ENCODE data around the gene CSTPP1. TPM values are rescaled to one million over a fixed set of nuclear protein-coding genes. Genes with fewer than 3 reads are reported as not detected.
"Not testable (repeated sequence)": the region's sequence is repeated elsewhere in the genome, so short reads cannot be mapped to it uniquely, and the experiment has no call there.

The CSTPP1 gene
- total RNA-seq, 1 experiment from 2014 or later = 11.3 TPM

- Histone ChIP-seq H3K27ac (no peak overlapping the region), H3K4me1 (replicated peaks) (peaks cover 43% of the 10 kb centered on the region), H3K4me3 (peak overlapping the region; percentile 48), H3K27me3 (replicated peaks) (peaks cover 32% of the 10 kb centered on the region), H3K9me3 (replicated peaks) (0 out of 2 replicates have a peak, but pooled peaks cover 5% of the 10 kb centered on the region), H3K36me3 (no peaks in the 10 kb centered on the region)
- no peak for DNase-seq (ENCODE audit: low read depth in 1 of 2, low spot score in 2 of 2)
These were observed 19.3 kb upstream of the CSTPP1 start for GRCh38 chr11:46917109-46917761.

- no peaks in the 10 kb centered on the region for H3K36me3 ChIP-seq
- H3K9me3 ChIP-seq (replicated peaks) = 0 out of 2 replicates have a peak, but pooled peaks cover 5% of the 10 kb centered on the region
- H3K27ac ChIP-seq = no peak overlapping the region
- peaks cover 32% of the 10 kb centered on the region for H3K27me3 ChIP-seq (replicated peaks)
- H3K4me1 ChIP-seq (replicated peaks) = peaks cover 43% of the 10 kb centered on the region
- H3K4me3 ChIP-seq = peak overlapping the region; percentile 48
- DNase-seq (ENCODE audit: low read depth in 1 of 2, low spot score in 2 of 2) = no peak
These were observed 18.8 kb upstream of the CSTPP1 start for GRCh38 chr11:46917762-46918082.

GRCh38 chr11:46918083-46918787 lies 18.3 kb upstream of the CSTPP1 start, which contains the start of gene LRP4:
Gene LRP4 (minus strand): TSS chr11:46918550. CDS start chr11:46918379, 171 bp downstream.
- H3K27ac ChIP-seq = no peak within 1 kb of the TSS
- DNase-seq (ENCODE audit: low read depth in 1 of 2, low spot score in 2 of 2) = peak in 1 of 2 experiments; percentile 23
- peaks cover 32% of the 10 kb centered on the region for H3K27me3 ChIP-seq (replicated peaks)
- H3K36me3 ChIP-seq = no peaks in the 10 kb centered on the region
- peaks cover 43% of the 10 kb centered on the region for H3K4me1 ChIP-seq (replicated peaks)
- H3K4me3 ChIP-seq = peak within 1 kb of the TSS; percentile 48
- H3K9me3 ChIP-seq (replicated peaks) = 0 out of 2 replicates have a peak, but pooled peaks cover 5% of the 10 kb centered on the region

DNA sequence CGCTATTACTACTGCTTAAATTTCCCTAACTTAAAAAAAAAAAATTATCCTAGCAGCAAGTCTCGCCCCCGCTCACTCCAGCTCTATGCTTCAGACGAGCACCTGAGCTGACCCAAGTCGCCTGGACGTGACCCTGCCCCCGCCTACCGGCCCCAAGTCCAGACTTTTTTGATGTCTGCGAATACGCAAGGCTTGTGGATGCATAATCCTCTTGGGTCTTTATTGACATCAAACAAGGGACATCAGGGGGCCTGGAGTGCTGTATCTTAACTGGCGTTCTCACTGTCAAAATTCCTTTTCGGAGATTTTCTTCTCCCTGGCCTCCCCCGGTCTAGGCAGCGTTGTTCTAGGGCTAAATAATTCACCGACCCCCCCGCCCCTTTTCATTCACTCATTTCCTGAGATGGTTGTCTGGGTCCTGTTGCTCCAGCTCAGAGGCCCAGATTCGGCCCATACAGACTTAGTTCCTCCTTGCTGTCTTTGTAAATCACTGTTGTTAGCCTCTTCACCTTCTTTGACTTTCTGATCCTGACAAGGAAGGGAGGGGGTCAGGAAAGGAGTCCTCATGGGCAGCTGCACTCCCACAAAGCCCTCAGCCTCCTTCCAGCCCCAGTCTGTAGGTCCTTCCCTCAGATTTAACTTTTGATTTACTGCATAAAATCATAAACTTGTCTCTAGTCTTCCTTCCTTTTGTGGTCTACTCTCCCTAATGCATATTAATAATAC lies 17.6 kb upstream of the CSTPP1 start:
- Histone ChIP-seq H3K27me3 (replicated peaks) (peaks cover 28% of the 10 kb centered on the region), H3K4me1 (replicated peaks) (peaks cover 43% of the 10 kb centered on the region), H3K9me3 (replicated peaks) (0 out of 2 replicates have a peak, but pooled peaks cover 5% of the 10 kb centered on the region), H3K27ac (no peak overlapping the region), H3K4me3 (peak overlapping the region; percentile 48; the same call in 1 of the 2 replicates), H3K36me3 (no peaks in the 10 kb centered on the region)
- no peak for DNase-seq (ENCODE audit: low read depth in 1 of 2, low spot score in 2 of 2)

DNA sequence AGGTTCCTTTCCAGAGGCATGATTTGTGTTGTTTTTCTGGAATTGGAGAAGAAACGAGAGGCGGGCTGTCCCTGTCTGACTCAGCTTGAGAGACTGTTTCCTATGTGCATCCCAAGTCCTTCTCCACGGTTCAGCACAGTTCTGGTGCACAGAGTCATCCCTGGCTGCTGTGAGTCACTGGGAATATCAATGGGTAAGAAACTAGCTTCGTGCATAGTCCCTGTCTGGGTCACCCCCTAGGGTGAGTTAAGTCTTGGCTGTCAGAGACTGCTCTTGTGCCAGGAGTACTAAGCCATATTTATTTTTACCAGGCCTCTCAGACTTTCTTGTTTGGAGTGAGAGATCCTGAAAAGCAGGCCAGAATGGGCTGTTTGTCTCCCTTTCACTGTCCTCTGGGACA lies 15.8 kb upstream of the CSTPP1 start:
- Histone ChIP-seq H3K27me3 (replicated peaks) (peaks cover 25% of the 10 kb centered on the region), H3K4me1 (replicated peaks) (peaks cover 43% of the 10 kb centered on the region), H3K9me3 (replicated peaks) (0 out of 2 replicates have a peak, but pooled peaks cover 5% of the 10 kb centered on the region), H3K27ac (no peak overlapping the region), H3K36me3 (no peaks in the 10 kb centered on the region), H3K4me3 (no peak overlapping the region)
- DNase-seq (ENCODE audit: low read depth in 1 of 2, low spot score in 2 of 2) = peak; percentile 71 to 86

- H3K4me1 ChIP-seq (replicated peaks); H3K27ac ChIP-seq; H3K36me3 ChIP-seq; H3K4me3 ChIP-seq; DNase-seq (ENCODE audit: low read depth in 1 of 2, low spot score in 2 of 2); H3K27me3 ChIP-seq (replicated peaks); H3K9me3 ChIP-seq (replicated peaks): not testable (repeated sequence)
These were observed 8.6 kb upstream of the CSTPP1 start for GRCh38 chr11:46927928-46928327.

DNA sequence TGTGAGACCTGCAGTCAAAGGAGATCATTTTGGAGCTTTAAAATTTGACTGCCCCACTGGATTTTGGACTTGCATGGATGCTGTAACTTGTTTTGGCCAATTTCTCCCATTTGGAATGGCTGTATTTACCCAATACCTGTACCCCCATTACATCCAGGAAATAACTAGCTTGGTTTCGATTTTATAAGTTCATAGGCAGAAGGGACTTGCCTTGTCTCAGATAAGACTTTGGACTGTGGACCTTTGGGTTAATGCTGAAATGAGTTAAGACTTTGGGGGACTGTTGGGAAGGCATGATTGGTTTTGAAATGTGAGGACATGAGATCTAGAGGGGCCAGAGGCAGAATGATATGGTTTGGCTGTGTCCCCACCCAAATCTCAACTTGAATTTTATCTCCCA lies 7.9 kb upstream of the CSTPP1 start:
- not testable (repeated sequence) for H3K4me1 ChIP-seq (replicated peaks); H3K27me3 ChIP-seq (replicated peaks); DNase-seq (ENCODE audit: low read depth in 1 of 2, low spot score in 2 of 2); H3K36me3 ChIP-seq; H3K4me3 ChIP-seq; H3K27ac ChIP-seq; H3K9me3 ChIP-seq (replicated peaks)

- H3K36me3 ChIP-seq = no peaks in the 10 kb centered on the region
- DNase-seq (ENCODE audit: low read depth in 1 of 2, low spot score in 2 of 2) = no peak
- no peak overlapping the region for H3K27ac ChIP-seq
These were observed 6.5 kb upstream of the CSTPP1 start for GRCh38 chr11:46930089-46930488.

DNA sequence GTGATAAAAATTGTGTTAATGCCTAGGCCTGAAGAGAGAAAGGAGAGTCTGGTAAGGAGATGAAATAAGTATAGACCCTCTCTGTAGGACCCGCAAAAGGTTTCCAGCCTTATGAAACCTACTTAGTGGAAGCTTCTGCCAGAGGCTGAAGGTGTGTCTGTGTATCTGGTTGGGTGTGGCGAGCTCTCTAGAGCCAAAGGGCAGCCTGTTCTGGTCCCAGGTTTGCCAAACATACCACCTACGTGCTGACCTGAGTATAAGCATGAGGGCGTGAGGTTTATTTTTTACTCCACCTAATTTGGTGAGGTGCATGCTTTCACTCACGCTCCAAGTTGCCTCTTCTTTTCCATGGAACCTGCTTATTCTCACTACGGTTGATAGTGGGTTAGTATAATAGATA lies 5.6 kb downstream of the CSTPP1 start:
- no peaks in the 10 kb centered on the region for H3K27me3 ChIP-seq (replicated peaks)
- H3K36me3 ChIP-seq = no peaks in the 10 kb centered on the region
- H3K4me1 ChIP-seq (replicated peaks) = peaks cover 2% of the 10 kb centered on the region
- no peak overlapping the region for H3K4me3 ChIP-seq
- no peak overlapping the region for H3K27ac ChIP-seq
- H3K9me3 ChIP-seq (replicated peaks) = no peaks in the 10 kb centered on the region
- no peak for DNase-seq (ENCODE audit: low read depth in 1 of 2, low spot score in 2 of 2)

More at GRCh38 chr11:46930089-46930488, 6.5 kb upstream of the CSTPP1 start:
- Histone ChIP-seq H3K4me3 (no peak overlapping the region), H3K27me3 (replicated peaks) (0 out of 2 replicates have a peak, but pooled peaks cover 2% of the 10 kb centered on the region), H3K4me1 (replicated peaks) (no peaks in the 10 kb centered on the region), H3K9me3 (replicated peaks) (no peaks in the 10 kb centered on the region)

DNA sequence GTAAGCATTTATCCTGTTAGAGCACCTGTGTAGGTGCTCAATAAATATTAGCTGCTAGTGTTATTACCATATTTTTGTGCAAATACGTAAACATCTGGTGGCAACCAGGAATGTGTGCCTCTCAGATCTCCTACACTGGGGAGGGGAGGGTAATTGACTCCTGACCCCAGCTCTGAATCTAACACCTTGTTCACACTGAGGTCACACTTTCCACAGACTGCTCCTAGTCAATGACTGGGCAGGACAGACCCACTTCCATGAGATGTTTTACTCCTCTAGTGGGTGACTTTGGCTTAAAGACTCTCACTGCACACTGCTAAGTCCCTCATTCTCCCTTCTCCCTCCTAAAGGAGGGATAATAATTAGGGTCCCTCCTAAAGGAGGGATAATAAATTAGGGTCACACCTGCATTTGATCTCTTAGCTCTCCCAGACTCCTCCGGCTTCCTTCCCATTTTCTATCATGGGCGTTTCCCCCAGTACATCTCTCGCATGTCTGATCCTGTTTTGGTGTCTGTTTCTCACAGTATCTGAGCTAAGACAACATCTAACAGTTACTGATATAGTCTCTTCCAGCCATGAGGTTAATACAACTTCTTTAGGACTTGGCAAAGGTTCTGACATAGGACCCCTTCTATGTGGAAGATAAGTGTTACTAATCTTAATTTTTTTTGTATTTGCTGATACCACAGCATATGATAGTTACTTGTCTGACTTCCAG lies 8.0 kb downstream of the CSTPP1 start:
- Histone ChIP-seq H3K27ac (no peak overlapping the region), H3K4me1 (replicated peaks) (peaks cover 22% of the 10 kb centered on the region), H3K27me3 (replicated peaks) (no peaks in the 10 kb centered on the region), H3K36me3 (no peaks in the 10 kb centered on the region), H3K4me3 (no peak overlapping the region), H3K9me3 (replicated peaks) (no peaks in the 10 kb centered on the region)
- no peak for DNase-seq (ENCODE audit: low read depth in 1 of 2, low spot score in 2 of 2)

GRCh38 chr11:46947399-46948077 lies 11.0 kb downstream of the CSTPP1 start:
- H3K27me3 ChIP-seq (replicated peaks) = no peaks in the 10 kb centered on the region
- no peak for DNase-seq (ENCODE audit: low read depth in 1 of 2, low spot score in 2 of 2)
- no peaks in the 10 kb centered on the region for H3K9me3 ChIP-seq (replicated peaks)
- no peak overlapping the region for H3K4me3 ChIP-seq
- H3K36me3 ChIP-seq = no peaks in the 10 kb centered on the region
- peaks cover 28% of the 10 kb centered on the region for H3K4me1 ChIP-seq (replicated peaks)
- H3K27ac ChIP-seq = no peak overlapping the region

DNA sequence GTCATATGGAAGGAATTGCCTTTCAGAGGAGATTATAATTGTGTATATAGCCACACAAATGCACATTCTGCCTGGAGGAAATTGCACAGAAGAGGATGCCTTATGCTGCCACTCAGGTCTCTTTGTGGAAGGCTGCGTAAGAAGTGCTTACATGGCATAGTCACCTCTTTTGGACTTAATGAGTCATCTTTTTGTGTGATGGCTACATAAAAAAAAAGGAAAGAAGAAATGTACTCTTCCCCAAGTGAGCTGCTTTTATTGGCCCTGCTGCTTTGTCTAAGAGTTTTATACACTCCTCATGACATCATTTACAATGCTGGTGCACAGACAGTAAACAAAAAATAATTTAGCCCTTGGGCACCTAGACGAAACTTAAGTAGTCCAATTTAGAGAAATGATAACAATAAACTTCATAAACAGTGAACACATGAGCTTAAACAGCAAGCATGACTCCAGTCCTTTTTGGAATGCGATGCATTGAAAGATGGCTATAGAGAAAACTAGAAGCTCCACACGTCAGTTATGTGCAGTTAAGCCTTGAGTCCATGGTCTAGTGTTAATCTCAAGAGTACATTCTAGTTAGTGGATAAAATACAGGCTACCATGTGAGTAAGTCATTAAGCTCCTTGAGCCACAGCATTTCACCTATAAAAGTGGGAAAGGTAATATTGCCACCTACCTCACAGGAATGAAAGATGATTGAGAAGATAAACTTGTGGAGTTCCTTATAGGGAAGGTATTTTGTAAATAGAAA lies 12.0 kb downstream of the CSTPP1 start:
- H3K27ac ChIP-seq = 0 out of 2 replicates have a peak overlapping the region, but pooled peaks have one; percentile 13

More for the DNA sequence above, 12.0 kb downstream of the CSTPP1 start:
- Histone ChIP-seq H3K9me3 (replicated peaks) (no peaks in the 10 kb centered on the region), H3K36me3 (no peaks in the 10 kb centered on the region), H3K4me3 (no peak overlapping the region), H3K27me3 (replicated peaks) (no peaks in the 10 kb centered on the region), H3K4me1 (replicated peaks) (peaks cover 31% of the 10 kb centered on the region)
- DNase-seq (ENCODE audit: low read depth in 1 of 2, low spot score in 2 of 2) = peak; percentile 53 to 78
